ENCODE measurements around the gene HOXD12.

DNA sequence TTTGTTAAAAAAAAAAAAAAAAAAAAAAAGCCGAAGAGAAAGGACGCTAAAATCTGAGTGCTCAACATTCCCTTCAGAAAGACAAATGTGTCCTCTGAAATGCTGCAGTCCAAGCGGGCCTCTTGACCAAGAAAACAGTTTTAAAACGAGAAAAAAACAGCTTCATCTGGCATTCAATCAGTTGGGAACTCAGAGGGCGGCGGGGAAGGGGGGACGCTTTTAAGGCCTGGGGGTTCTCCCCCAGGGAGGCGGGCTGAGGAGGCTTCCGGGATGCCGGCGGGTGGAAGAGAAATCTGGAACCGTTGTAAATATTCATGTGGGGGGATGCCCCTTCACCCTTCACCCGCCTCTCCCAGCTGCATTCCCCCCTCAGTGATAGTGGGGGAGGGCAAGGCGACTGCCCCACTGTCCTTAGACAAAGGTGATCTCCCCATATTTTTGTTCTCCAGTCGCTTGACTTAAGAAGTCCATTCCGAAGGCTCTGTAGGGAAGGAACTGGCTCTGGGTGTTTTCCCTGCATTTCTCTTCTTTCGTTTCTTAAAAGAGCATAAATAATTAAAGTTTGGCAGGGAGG is 4.2 kb downstream of the HOXD12 start:
- TF ChIP-seq, protein P1, sequence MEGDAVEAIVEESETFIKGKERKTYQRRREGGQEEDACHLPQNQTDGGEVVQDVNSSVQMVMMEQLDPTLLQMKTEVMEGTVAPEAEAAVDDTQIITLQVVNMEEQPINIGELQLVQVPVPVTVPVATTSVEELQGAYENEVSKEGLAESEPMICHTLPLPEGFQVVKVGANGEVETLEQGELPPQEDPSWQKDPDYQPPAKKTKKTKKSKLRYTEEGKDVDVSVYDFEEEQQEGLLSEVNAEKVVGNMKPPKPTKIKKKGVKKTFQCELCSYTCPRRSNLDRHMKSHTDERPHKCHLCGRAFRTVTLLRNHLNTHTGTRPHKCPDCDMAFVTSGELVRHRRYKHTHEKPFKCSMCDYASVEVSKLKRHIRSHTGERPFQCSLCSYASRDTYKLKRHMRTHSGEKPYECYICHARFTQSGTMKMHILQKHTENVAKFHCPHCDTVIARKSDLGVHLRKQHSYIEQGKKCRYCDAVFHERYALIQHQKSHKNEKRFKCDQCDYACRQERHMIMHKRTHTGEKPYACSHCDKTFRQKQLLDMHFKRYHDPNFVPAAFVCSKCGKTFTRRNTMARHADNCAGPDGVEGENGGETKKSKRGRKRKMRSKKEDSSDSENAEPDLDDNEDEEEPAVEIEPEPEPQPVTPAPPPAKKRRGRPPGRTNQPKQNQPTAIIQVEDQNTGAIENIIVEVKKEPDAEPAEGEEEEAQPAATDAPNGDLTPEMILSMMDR (IDR thresholded peaks at IDR 0.05) = no peak
- TF ChIP-seq POLR2AphosphoS5 (IDR thresholded peaks at IDR 0.05) = no peak

Measured in prostate gland (tissue), 2 donors.